HUES64 (cell line): ENCODE results near the gene RD3L.

Experiments
- H3K27ac ChIP-seq: 2 replicates; pipeline ENCODE4 v1.7.0; 2013; ENCODE audit warnings: low read depth, low read length, inconsistent platforms
- H3K27me3 ChIP-seq: 2 replicates; pipeline ENCODE4 v1.6.1; 2013; ENCODE audit warnings: mild to moderate bottlenecking, low read length; ENCODE audit not compliant: insufficient read depth
- H3K36me3 ChIP-seq: 2 replicates; pipeline ENCODE4 v1.6.1; 2013; ENCODE audit warnings: mild to moderate bottlenecking, low read length; ENCODE audit not compliant: insufficient read depth
- H3K4me1 ChIP-seq: 2 replicates; pipeline ENCODE4 v1.6.1; 2013; ENCODE audit warnings: mild to moderate bottlenecking, low read length, moderate library complexity; ENCODE audit not compliant: insufficient read depth
- H3K4me3 ChIP-seq: 2 replicates; pipeline ENCODE4 v1.5.1; 2013; ENCODE audit warnings: mild to moderate bottlenecking, low read length, moderate library complexity
- H3K9ac ChIP-seq: 2 replicates; pipeline ENCODE4 v1.6.1; 2013; ENCODE audit warnings: mild to moderate bottlenecking, low read depth, low read length
- H3K9me3 ChIP-seq: 2 replicates; pipeline ENCODE4 v1.6.1; 2013; ENCODE audit warnings: low read depth, low read length; ENCODE audit not compliant: insufficient read depth
- WGBS: fragments of 150-250, 120-280 bp; methylation state at CpG from one replicate; pipeline ENCODE4 v1.1.7; 2013; ENCODE audit warnings: missing lambda C conversion rate; 5-methylcytosine and 5-hydroxymethylcytosine counted together

The RD3L gene

DNA sequence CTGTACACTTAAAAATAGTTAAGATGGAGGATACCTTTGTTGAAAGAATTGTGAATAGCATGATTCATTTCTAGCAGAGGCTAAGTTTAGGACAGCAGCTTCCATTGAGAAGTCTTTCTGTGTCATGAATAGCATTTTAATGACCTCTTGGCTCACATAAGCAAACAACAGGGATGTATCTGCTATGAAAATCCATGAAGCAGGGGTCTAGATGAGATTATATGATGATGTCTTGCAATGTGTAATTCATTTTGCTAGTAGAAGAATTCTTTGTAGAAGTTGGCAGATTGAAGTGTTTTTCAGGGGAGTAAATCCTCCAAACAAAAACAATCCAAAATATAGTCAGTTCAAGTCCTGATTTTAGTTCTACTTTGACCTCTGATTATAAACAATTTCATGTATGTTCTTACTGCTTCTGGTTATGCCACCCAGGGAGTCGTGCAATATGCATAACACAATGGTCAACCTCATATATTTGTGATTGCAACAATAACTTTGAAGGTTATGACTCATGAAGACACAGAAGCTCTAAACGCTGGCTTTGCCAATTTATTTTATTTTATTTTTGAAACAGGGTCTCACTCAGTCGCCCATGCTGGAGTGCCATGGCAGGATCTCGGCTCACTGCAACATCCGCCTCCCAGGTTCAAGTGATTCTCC, 6.9 kb upstream of the RD3L start:
- H3K27ac ChIP-seq = no peak overlapping the region
- H3K36me3 ChIP-seq = no peaks in the 10 kb centered on the region
- no peak overlapping the region for H3K9ac ChIP-seq
- peaks cover 5% of the 10 kb centered on the region; the same call in 1 of the 2 replicates for H3K9me3 ChIP-seq
- no peak overlapping the region for H3K4me3 ChIP-seq
- no peaks in the 10 kb centered on the region for H3K4me1 ChIP-seq
- no peaks in the 10 kb centered on the region for H3K27me3 ChIP-seq
- WGBS = 89% methylated on average over 5 of the region's 5 CpGs

DNA sequence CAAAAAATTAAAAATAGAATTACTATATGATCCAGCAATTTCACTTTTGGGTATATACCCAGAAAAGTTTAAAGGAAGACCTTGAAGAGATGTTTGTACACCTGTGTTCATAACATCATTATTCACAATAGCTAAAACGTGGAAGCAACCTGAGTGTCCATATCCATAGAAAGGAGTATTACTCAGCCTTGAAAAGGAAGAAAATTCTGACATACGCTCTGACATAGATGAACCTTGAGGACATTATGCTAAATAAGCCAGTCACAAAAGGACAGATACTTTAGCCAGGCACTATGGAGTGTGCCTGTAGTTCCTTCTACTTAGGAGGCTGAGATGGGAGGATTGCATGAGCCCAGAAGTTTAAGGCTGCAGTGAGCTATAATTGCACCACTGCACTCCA, 6.1 kb upstream of the RD3L start:
- WGBS = 79% methylated on average over 2 of the region's 2 CpGs
- Histone ChIP-seq H3K27ac (no peak overlapping the region), H3K36me3 (no peaks in the 10 kb centered on the region), H3K9me3 (peaks cover 5% of the 10 kb centered on the region; the same call in 1 of the 2 replicates), H3K4me1 (no peaks in the 10 kb centered on the region), H3K27me3 (no peaks in the 10 kb centered on the region), H3K9ac (no peak overlapping the region), H3K4me3 (no peak overlapping the region)

DNA sequence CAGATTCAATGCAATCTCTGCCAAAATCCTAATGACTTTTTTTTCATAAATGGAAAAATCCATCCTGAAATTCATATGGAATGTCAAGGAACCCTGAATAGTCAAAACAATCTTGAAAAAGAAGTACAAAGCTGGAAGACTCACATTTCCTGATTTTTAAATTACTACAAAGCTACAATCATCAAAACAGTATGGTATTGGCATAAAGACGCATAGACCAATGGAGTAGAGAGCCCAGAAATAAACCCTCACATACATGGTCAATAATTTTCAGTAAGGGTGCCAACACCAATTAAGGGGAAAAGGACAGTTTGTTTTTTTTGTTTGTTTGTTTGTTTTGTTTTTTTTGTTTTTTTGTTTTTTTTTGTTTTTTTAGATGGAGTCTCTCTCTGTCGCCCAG, 4.6 kb upstream of the RD3L start:
- no peak overlapping the region for H3K4me3 ChIP-seq
- peaks cover 5% of the 10 kb centered on the region; the same call in 1 of the 2 replicates for H3K9me3 ChIP-seq
- no peak overlapping the region for H3K27ac ChIP-seq
- WGBS = 93% methylated on average over 2 of the region's 2 CpGs
- no peaks in the 10 kb centered on the region for H3K4me1 ChIP-seq
- H3K27me3 ChIP-seq = no peaks in the 10 kb centered on the region
- H3K9ac ChIP-seq = no peak overlapping the region
- H3K36me3 ChIP-seq = no peaks in the 10 kb centered on the region

DNA sequence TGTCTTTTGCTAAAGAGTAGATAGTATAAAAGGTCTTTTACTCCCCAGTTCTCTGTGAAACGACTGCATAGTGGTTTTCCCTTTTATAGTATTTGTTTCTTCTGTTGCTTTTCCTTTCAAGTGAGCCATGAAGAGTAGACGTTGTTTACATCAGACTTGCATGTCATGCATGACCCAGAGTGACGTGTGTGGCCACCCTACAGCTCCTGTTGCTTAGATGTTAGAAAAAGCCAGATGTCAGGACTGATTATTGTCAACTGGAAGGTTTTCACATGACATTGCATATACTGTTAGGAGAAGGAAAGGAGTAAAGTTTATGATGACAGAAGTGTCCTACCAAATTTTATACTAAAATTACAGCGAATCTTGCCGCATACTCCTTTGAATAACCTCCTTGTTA, 1.3 kb upstream of the RD3L start:
- H3K4me3 ChIP-seq = no peak overlapping the region
- peaks cover 5% of the 10 kb centered on the region; the same call in 1 of the 2 replicates for H3K9me3 ChIP-seq
- H3K4me1 ChIP-seq = no peaks in the 10 kb centered on the region
- no peaks in the 10 kb centered on the region for H3K36me3 ChIP-seq
- WGBS = 88% methylated on average over 5 of the region's 5 CpGs
- H3K9ac ChIP-seq = no peak overlapping the region
- H3K27me3 ChIP-seq = peaks cover 6% of the 10 kb centered on the region; the same call in 1 of the 2 replicates
- H3K27ac ChIP-seq = no peak overlapping the region

DNA sequence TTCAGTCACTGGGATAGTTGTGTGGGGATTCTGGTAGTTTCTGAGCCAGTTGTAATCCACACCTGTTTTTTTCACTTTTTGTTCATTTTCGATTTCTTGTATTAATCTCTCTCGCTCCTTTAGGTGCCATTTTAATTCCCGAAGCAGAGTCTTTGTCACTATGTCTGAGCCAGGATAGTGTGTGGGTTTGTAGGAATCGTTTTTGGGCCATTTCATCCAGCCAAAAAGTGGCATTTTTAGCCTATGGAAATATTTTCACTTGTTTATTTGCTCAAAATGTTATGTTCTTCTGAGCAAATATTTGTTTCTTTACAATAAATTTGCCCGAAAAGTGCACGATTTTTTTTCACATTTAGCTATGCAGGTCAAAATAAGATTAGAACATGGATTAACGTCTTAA, 867 bp downstream of the RD3L start:
- 90% methylated on average over 7 of the region's 7 CpGs for WGBS
- peaks cover 6% of the 10 kb centered on the region; the same call in 1 of the 2 replicates for H3K27me3 ChIP-seq
- no peaks in the 10 kb centered on the region for H3K4me1 ChIP-seq
- H3K27ac ChIP-seq = no peak overlapping the region
- no peaks in the 10 kb centered on the region for H3K36me3 ChIP-seq
- no peaks in the 10 kb centered on the region for H3K9me3 ChIP-seq
- H3K9ac ChIP-seq = no peak overlapping the region
- no peak overlapping the region for H3K4me3 ChIP-seq

DNA sequence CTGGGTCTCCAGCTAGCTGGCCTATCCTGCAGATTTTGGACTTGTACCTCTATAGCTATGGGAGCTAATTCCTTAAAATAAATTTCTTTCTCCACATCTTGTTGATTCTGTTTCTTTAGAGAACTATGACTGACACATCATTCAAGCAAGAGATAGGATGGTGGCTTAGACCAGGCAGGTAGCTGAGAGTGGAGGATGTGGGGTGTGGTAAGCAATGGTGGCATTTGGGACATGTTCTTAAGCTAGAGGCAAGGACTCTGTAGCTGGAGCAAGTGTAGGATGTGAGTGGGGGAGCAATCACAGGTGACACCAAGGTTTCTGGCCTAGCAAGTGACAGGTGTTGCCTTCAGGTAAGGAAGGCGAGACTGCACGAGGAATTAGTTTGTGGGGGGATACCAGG, 7.2 kb downstream of the RD3L start:
- WGBS = 88% methylated on average over 2 of the region's 2 CpGs
- no peaks in the 10 kb centered on the region for H3K4me1 ChIP-seq

DNA sequence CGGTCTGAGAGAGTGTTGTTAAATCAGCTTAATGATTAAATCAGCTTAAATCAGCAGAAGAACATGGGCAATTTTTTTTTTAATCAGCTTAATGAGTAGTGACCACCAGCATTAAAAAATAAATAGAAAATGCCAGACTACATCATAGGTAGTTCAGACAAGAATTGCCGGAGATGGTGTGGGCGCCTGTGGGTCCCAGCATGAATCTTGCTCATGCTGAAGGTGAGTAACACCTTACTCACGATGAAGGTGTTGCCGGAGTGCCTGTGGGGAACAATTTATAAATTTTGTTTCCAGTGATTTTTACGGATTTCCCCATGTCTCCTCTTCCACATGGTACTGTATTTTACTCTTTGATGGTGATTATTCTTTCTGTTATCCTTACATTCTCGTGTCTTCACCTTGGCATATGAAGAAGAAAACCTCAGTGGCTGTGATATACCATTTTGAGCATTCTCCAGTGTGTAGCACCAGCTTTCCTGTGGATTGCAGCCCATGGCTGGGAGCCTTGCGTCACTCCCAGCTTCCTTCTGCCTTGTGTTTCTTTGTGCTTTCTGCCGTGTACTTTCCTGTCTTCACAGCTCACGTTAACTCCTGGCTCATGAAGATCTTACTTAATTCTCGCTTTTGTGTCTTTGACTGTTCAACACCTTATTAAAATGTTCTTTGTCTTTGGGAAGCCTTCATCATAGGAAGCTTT, 9.4 kb downstream of the RD3L start:
- Histone ChIP-seq H3K27me3 (no peaks in the 10 kb centered on the region), H3K9me3 (no peaks in the 10 kb centered on the region), H3K4me1 (no peaks in the 10 kb centered on the region), H3K4me3 (no peak overlapping the region), H3K9ac (no peak overlapping the region), H3K27ac (no peak overlapping the region), H3K36me3 (no peaks in the 10 kb centered on the region)
- 94% methylated on average over 10 of the region's 11 CpGs for WGBS

More for the DNA sequence above, 7.2 kb downstream of the RD3L start:
- Histone ChIP-seq H3K27me3 (no peaks in the 10 kb centered on the region), H3K4me3 (no peak overlapping the region), H3K27ac (no peak overlapping the region), H3K9ac (no peak overlapping the region), H3K36me3 (no peaks in the 10 kb centered on the region), H3K9me3 (no peaks in the 10 kb centered on the region)

DNA sequence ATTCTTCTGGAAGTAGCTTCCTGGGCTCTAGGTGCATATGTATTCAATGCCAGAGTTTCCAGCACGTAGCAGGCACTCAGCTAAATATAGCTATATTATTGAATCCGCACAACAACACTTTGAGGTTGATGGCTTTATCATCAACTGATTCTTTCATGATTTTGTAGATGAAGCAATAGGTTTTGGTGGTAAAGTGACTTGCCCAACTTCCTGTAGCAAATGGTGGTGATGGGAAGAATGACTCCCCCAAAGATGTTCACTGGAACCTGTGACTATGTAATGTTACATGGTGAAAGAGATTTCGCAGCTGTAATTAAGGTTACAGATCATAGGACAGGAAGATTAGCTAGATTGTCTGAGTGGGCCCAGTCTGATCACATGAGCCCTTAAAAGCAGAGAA, 10.9 kb downstream of the RD3L start:
- Histone ChIP-seq H3K4me3 (no peak overlapping the region), H3K27me3 (no peaks in the 10 kb centered on the region), H3K9ac (no peak overlapping the region), H3K36me3 (no peaks in the 10 kb centered on the region), H3K27ac (no peak overlapping the region), H3K9me3 (no peaks in the 10 kb centered on the region), H3K4me1 (no peaks in the 10 kb centered on the region)
- WGBS = 90% methylated on average over 3 of the region's 3 CpGs

DNA sequence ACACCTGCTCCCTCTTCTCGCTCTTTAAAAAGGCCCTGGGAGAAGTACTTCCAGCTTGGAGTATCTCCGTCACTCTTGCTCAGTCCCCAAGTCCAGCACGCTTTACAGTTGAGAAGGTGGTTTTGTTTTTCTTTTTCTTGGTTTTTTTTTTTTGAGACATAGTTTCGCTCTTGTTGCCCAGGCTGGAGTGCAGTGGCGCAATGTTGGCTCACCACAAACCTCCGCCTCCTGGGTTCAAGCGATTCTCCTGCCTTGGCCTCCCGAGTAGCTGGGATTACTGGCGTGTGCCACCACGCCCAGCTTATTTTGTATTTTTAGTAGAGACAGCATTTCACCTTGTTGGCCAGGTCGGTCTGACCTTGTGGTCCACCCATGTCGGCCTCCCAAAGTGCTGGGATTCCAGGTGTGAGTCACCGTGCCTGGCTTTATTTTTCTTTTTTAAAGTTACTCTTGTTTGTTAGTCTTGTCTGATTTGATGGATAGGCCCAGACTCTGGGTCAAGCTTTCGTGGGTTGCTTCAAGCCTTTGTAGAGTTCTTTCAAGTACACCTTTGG, 12.2 kb downstream of the RD3L start:
- no peak overlapping the region for H3K9ac ChIP-seq
- H3K27me3 ChIP-seq = no peaks in the 10 kb centered on the region
- H3K4me3 ChIP-seq = no peak overlapping the region
- no peaks in the 10 kb centered on the region for H3K4me1 ChIP-seq
- H3K9me3 ChIP-seq = no peaks in the 10 kb centered on the region
- 94% methylated on average over 14 of the region's 14 CpGs for WGBS
- H3K36me3 ChIP-seq = no peaks in the 10 kb centered on the region
- no peak overlapping the region for H3K27ac ChIP-seq

DNA sequence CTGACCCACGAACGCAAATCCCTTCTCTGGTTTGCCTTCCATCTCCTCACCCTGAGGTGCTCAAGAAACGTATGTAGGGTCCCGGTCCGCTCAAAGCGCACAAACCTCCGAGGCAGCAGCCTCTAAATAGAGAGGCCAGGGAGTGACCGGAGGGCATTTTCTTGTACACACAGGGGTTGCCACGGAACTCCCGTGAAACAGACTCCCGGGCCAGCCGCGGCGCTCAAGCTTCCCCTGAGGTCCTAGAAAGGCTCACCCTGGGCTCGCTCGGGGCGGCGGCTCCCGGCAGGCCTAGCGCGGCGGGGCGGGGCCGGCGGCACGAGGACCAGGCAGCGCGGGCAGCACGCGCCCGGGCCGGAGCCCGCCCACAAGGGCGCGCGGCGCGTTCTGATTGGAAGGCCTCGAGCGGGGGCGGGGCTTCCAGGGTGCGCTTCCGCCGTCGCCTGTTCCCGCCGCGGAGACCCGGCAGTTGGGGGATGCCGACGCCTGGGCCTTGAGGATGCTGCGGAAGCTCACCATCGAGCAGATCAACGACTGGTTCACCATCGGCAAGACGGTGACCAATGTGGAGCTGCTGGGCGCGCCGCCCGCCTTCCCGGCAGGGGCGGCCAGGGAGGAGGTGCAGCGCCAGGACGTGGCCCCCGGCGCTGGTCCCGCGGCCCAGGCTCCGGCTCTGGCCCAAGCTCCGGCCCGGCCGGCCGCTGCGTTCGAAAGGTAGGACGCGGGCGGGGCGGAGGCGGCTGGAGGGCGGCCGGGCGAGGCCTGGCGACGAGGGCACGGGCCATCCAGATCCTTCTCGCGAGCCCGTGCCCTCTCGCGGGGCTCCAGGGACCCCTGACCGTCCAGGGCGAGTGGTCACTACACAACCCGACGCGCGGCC, 14.1 kb downstream of the RD3L start, which contains the start of gene TDRD9:
Gene TDRD9 (plus strand): TSS at position 446 of the 880 bp plus-strand sequence. CDS start 54 bp downstream, at position 500.
- Histone ChIP-seq H3K36me3 (no peaks in the 10 kb centered on the region), H3K9me3 (no peaks in the 10 kb centered on the region), H3K4me1 (no peaks in the 10 kb centered on the region; the same call in 1 of the 2 replicates), H3K27me3 (no peaks in the 10 kb centered on the region), H3K9ac (no peak within 1 kb of the TSS), H3K4me3 (no peak within 1 kb of the TSS), H3K27ac (no peak within 1 kb of the TSS)
- WGBS = 97% methylated on average over 97 of the region's 97 CpGs
